Mesenchymal stem cell (in vitro differentiated cells and primary cell): ENCODE data around the gene OR5AR1.
"Not testable (repeated sequence)": the region's sequence is repeated elsewhere in the genome, so short reads cannot be mapped to it uniquely, and the experiment has no call there.

Source experiments
- DNase-seq: peaks from one replicate; pipeline ENCODE4 v3.0.0-alpha.2; 2013
- H2AFZ ChIP-seq: one replicate; pipeline ENCODE4 v1.6.1; 2013; ENCODE audit warnings: low read depth, mild to moderate bottlenecking, control low read depth, inconsistent platforms, low read length, moderate library complexity
- H2AK5ac ChIP-seq: 2 replicates; pipeline ENCODE4 v1.6.1; 2013; ENCODE audit warnings: low read length, moderate library complexity, mild to moderate bottlenecking, inconsistent platforms; ENCODE audit not compliant: severe bottlenecking
- H2BK120ac ChIP-seq: one replicate; pipeline ENCODE4 v1.6.1; 2013; ENCODE audit warnings: low read depth, mild to moderate bottlenecking, inconsistent platforms, low read length, moderate library complexity
- H2BK12ac ChIP-seq, 2 experiments: one replicate each; pipeline ENCODE4 v1.6.1; 2013; ENCODE audit warnings: inconsistent platforms in 2 of 2, low read length in 2 of 2, mild to moderate bottlenecking in 2 of 2, moderate library complexity in 2 of 2, control low read depth in 1 of 2
- H2BK15ac ChIP-seq: one replicate; pipeline ENCODE4 v1.6.1; 2013; ENCODE audit warnings: mild to moderate bottlenecking, low read depth, inconsistent platforms; ENCODE audit not compliant: poor library complexity, severe bottlenecking
- H2BK5ac ChIP-seq: 2 replicates; pipeline ENCODE4 v1.6.1; 2013; ENCODE audit warnings: low read depth, mild to moderate bottlenecking, low read length, control low read depth, inconsistent platforms; ENCODE audit not compliant: poor library complexity, severe bottlenecking
- H3K14ac ChIP-seq, 2 experiments: one replicate each; pipeline ENCODE4 v1.6.1; 2013; ENCODE audit warnings: inconsistent platforms in 2 of 2, low read length in 2 of 2, control low read depth in 1 of 2, mild to moderate bottlenecking in 1 of 2, moderate library complexity in 1 of 2
- H3K18ac ChIP-seq, 2 experiments: one replicate each; pipeline ENCODE4 v1.6.1; 2013; ENCODE audit warnings: inconsistent platforms in 2 of 2, low read length in 2 of 2, control low read depth in 1 of 2, low read depth in 1 of 2, mild to moderate bottlenecking in 1 of 2
- H3K23ac ChIP-seq, 2 experiments: one replicate each; pipeline ENCODE4 v1.6.1; 2013; ENCODE audit warnings: inconsistent platforms in 2 of 2, low read length in 2 of 2, mild to moderate bottlenecking in 2 of 2, moderate library complexity in 2 of 2, control low read depth in 1 of 2
- H3K27ac ChIP-seq: 2 replicates; pipeline ENCODE4 v1.5.1; 2013; ENCODE audit warnings: mild to moderate bottlenecking, moderate library complexity, low read length, control low read depth, inconsistent platforms; ENCODE audit not compliant: poor library complexity, severe bottlenecking
- H3K27me3 ChIP-seq, 2 experiments: 2 replicates each; pipeline versions ENCODE4 v1.6.1 to v1.7.0; 2013; ENCODE audit warnings: low read length in 2 of 2, mild to moderate bottlenecking in 2 of 2, moderate library complexity in 2 of 2, control low read depth in 1 of 2, inconsistent platforms in 1 of 2; ENCODE audit not compliant: control insufficient read depth in 1 of 2, insufficient read depth in 1 of 2
- H3K36me3 ChIP-seq, 2 experiments: 2 replicates each; pipeline versions ENCODE4 v1.6.1 to v1.7.0; 2013; ENCODE audit warnings: low read length in 2 of 2, control low read depth in 1 of 2, inconsistent platforms in 1 of 2, low read depth in 1 of 2, mild to moderate bottlenecking in 1 of 2; ENCODE audit not compliant: insufficient read depth in 2 of 2, control insufficient read depth in 1 of 2
- H3K4ac ChIP-seq, 2 experiments: one replicate each; pipeline ENCODE4 v1.6.1; 2013; ENCODE audit warnings: inconsistent platforms in 2 of 2, low read length in 2 of 2, mild to moderate bottlenecking in 2 of 2, moderate library complexity in 2 of 2, control low read depth in 1 of 2, low read depth in 1 of 2
- H3K4me1 ChIP-seq: 2 replicates; pipeline ENCODE4 v1.6.1; 2013; ENCODE audit warnings: low read depth, low read length, control low read depth; ENCODE audit not compliant: control insufficient read depth, insufficient read depth
- H3K4me2 ChIP-seq: 2 replicates; pipeline ENCODE4 v1.6.1; 2013; ENCODE audit warnings: low read length, mild to moderate bottlenecking, inconsistent platforms; ENCODE audit not compliant: poor library complexity, severe bottlenecking
- H3K4me3 ChIP-seq, 2 experiments: 2 replicates each; pipeline versions ENCODE4 v1.5.1 to v1.7.0; 2013; ENCODE audit warnings: low read length in 2 of 2, mild to moderate bottlenecking in 2 of 2, control low read depth in 1 of 2, low read depth in 1 of 2; ENCODE audit not compliant: insufficient read depth in 1 of 2
- H3K79me1 ChIP-seq: replicated peaks from 2 replicates; pipeline ENCODE4 v1.6.1; 2013; ENCODE audit warnings: mild to moderate bottlenecking, control low read depth, low read length, inconsistent platforms; ENCODE audit not compliant: poor library complexity, severe bottlenecking
- H3K9ac ChIP-seq: 2 replicates; pipeline ENCODE4 v1.7.0; 2013; ENCODE audit warnings: mild to moderate bottlenecking, low read length, moderate library complexity
- H3K9me3 ChIP-seq: 2 replicates; pipeline ENCODE4 v1.7.0; 2013; ENCODE audit warnings: mild to moderate bottlenecking, low read length; ENCODE audit not compliant: control insufficient read depth
- H4K8ac ChIP-seq: one replicate; pipeline ENCODE4 v1.6.1; 2013; ENCODE audit warnings: inconsistent platforms, mild to moderate bottlenecking, low read length, moderate library complexity
- H4K91ac ChIP-seq: one replicate; pipeline ENCODE4 v1.6.1; 2013; ENCODE audit warnings: mild to moderate bottlenecking, low read length, inconsistent platforms
- WGBS: methylation state at CpG from one replicate; pipeline ENCODE4 v1.1.7; 2013; ENCODE audit warnings: mixed read lengths; 5-methylcytosine and 5-hydroxymethylcytosine counted together

Gene OR5AR1

GRCh38 chr11:56670984-56671383, 7.5 kb downstream of the OR5AR1 start:
- no peak overlapping the region for H3K23ac ChIP-seq
- no peak overlapping the region for H2BK12ac ChIP-seq
- WGBS = 89% methylated on average over 1 of the region's 2 CpGs
- no peaks in the 10 kb centered on the region for H3K4me1 ChIP-seq
- no peak overlapping the region for H4K8ac ChIP-seq
- H3K4me2 ChIP-seq = no peak overlapping the region
- H3K4ac ChIP-seq = no peak overlapping the region
- H3K18ac ChIP-seq = no peak overlapping the region
- no peak overlapping the region for H3K4me3 ChIP-seq
- H3K9me3 ChIP-seq = no peaks in the 10 kb centered on the region
- no peak overlapping the region for H3K9ac ChIP-seq
- no peaks in the 10 kb centered on the region for H3K79me1 ChIP-seq
- H2AFZ ChIP-seq = no peak overlapping the region
- no peak overlapping the region for H2BK120ac ChIP-seq
- H3K36me3 ChIP-seq = no peaks in the 10 kb centered on the region
- H2BK15ac ChIP-seq = no peak overlapping the region
- no peak for DNase-seq
- no peak overlapping the region for H2AK5ac ChIP-seq
- no peak overlapping the region for H4K91ac ChIP-seq
- no peaks in the 10 kb centered on the region for H3K27me3 ChIP-seq
- H2BK5ac ChIP-seq = no peak overlapping the region
- no peak overlapping the region for H3K27ac ChIP-seq
- H3K14ac ChIP-seq = no peak overlapping the region

GRCh38 chr11:56688554-56689100, 25.1 kb downstream of the OR5AR1 start:
- H3K9ac ChIP-seq = no peak overlapping the region
- H3K18ac ChIP-seq = no peak overlapping the region
- H3K23ac ChIP-seq = no peak overlapping the region
- no peak overlapping the region for H4K8ac ChIP-seq
- no peaks in the 10 kb centered on the region for H3K4me1 ChIP-seq
- H3K4me2 ChIP-seq = no peak overlapping the region
- no peaks in the 10 kb centered on the region for H3K9me3 ChIP-seq
- H3K14ac ChIP-seq = no peak overlapping the region
- H2AK5ac ChIP-seq = no peak overlapping the region
- no peak overlapping the region for H4K91ac ChIP-seq
- DNase-seq = no peak
- H2BK12ac ChIP-seq = no peak overlapping the region
- no peak overlapping the region for H3K4ac ChIP-seq
- H3K79me1 ChIP-seq = no peaks in the 10 kb centered on the region
- no peak overlapping the region for H3K4me3 ChIP-seq
- no peaks in the 10 kb centered on the region for H3K27me3 ChIP-seq
- H2BK5ac ChIP-seq = no peak overlapping the region
- H2BK120ac ChIP-seq = no peak overlapping the region
- no CpG with 5 or more reads among the region's 1 CpG for WGBS
- no peak overlapping the region for H2BK15ac ChIP-seq
- no peak overlapping the region for H2AFZ ChIP-seq
- H3K27ac ChIP-seq = no peak overlapping the region
- no peaks in the 10 kb centered on the region for H3K36me3 ChIP-seq

- H2BK12ac ChIP-seq, H3K18ac ChIP-seq, H3K4ac ChIP-seq, H2BK120ac ChIP-seq, H3K14ac ChIP-seq, H3K27ac ChIP-seq, H4K91ac ChIP-seq, H4K8ac ChIP-seq, DNase-seq, H3K4me1 ChIP-seq, H2AFZ ChIP-seq, H3K27me3 ChIP-seq, H3K9me3 ChIP-seq, H3K4me2 ChIP-seq, H2BK15ac ChIP-seq, H2AK5ac ChIP-seq, H3K23ac ChIP-seq, H3K36me3 ChIP-seq, H3K4me3 ChIP-seq, H3K9ac ChIP-seq, H2BK5ac ChIP-seq, H3K79me1 ChIP-seq: not testable (repeated sequence)
- WGBS = no CpG with 5 or more reads among the region's 3 CpGs
Observed at GRCh38 chr11:56691179-56691578, 27.7 kb downstream of the OR5AR1 start.

- Histone ChIP-seq H3K14ac (no peak overlapping the region), H3K27me3 (no peaks in the 10 kb centered on the region)
- WGBS = no CpG with 5 or more reads among the region's 2 CpGs
Observed at GRCh38 chr11:56693428-56693827, 29.9 kb downstream of the OR5AR1 start.

More at GRCh38 chr11:56693428-56693827, 29.9 kb downstream of the OR5AR1 start:
- H3K4me2 ChIP-seq = no peak overlapping the region
- no peak overlapping the region for H4K8ac ChIP-seq
- H3K4me3 ChIP-seq = no peak overlapping the region
- H3K79me1 ChIP-seq = no peaks in the 10 kb centered on the region
- DNase-seq = no peak
- H4K91ac ChIP-seq = no peak overlapping the region
- H3K9ac ChIP-seq = no peak overlapping the region
- H2BK5ac ChIP-seq = no peak overlapping the region
- H2AFZ ChIP-seq = no peak overlapping the region
- H3K4me1 ChIP-seq = no peaks in the 10 kb centered on the region
- no peak overlapping the region for H3K18ac ChIP-seq
- no peak overlapping the region for H2BK12ac ChIP-seq
- no peak overlapping the region for H3K4ac ChIP-seq
- H3K27ac ChIP-seq = no peak overlapping the region
- H2AK5ac ChIP-seq = no peak overlapping the region
- H3K9me3 ChIP-seq = no peaks in the 10 kb centered on the region
- H2BK15ac ChIP-seq = no peak overlapping the region
- no peaks in the 10 kb centered on the region for H3K36me3 ChIP-seq
- H3K23ac ChIP-seq = no peak overlapping the region
- no peak overlapping the region for H2BK120ac ChIP-seq
